H1 (cell line): ENCODE results near the gene BRAT1. TPM values are rescaled to one million over a fixed set of nuclear protein-coding genes. Genes with fewer than 3 reads are reported as not detected.
"Not testable (repeated sequence)": the region's sequence is repeated elsewhere in the genome, so short reads cannot be mapped to it uniquely, and the experiment has no call there.

ENCODE experiments used
- CTCF ChIA-PET: fragments of 300-600 bp; sonication (Branson Sonifier 250); formaldehyde crosslinking; loops from one replicate; lab custom pipeline; 2021; ENCODE audit not compliant: partially characterized antibody; lab: Charles Lee
- POLR2A ChIA-PET: fragments of 300-600 bp; sonication (Branson Sonifier 250); formaldehyde crosslinking; loops from one replicate; lab custom pipeline; 2021; ENCODE audit warnings: inconsistent platforms; ENCODE audit not compliant: partially characterized antibody; lab: Charles Lee
- DNase-seq, 2 experiments: peaks; one replicate each; pipeline versions ENCODE4 v3.0.0 to v3.0.0-alpha.2; 2010 to 2022; ENCODE audit warnings: low spot score in 2 of 2, low read depth in 1 of 2, mixed read lengths in 1 of 2
- FAIRE-seq: peaks from 2 replicates; lab custom pipeline; 2011; peaks lifted over from hg19 to GRCh38; lab: Jason Lieb, UNC
- H2AFZ ChIP-seq: 2 replicates; pipeline ENCODE4 v1.8.1; 2012; ENCODE audit warnings: low read length, inconsistent platforms
- H2AK5ac ChIP-seq: 2 replicates; pipeline ENCODE4 v1.6.1; 2013; ENCODE audit warnings: low read depth, low read length
- H2BK120ac ChIP-seq: replicated peaks from 2 replicates; pipeline ENCODE3; 2013; ENCODE audit warnings: low read depth, low read length, inconsistent platforms
- H2BK12ac ChIP-seq: 2 replicates; pipeline ENCODE4 v1.6.1; 2013; ENCODE audit warnings: low read depth, low read length
- H2BK15ac ChIP-seq: 2 replicates; pipeline ENCODE4 v1.6.1; 2013; ENCODE audit warnings: low read length
- H2BK20ac ChIP-seq: 2 replicates; pipeline ENCODE4 v1.6.1; 2013; ENCODE audit warnings: low read length
- H2BK5ac ChIP-seq: 2 replicates; pipeline ENCODE4 v1.6.1; 2013; ENCODE audit warnings: low read depth, low read length
- H3K14ac ChIP-seq: 2 replicates; pipeline ENCODE4 v1.6.1; 2013; ENCODE audit warnings: inconsistent platforms; ENCODE audit not compliant: insufficient read length
- H3K18ac ChIP-seq: 2 replicates; pipeline ENCODE4 v1.6.1; 2013; ENCODE audit warnings: low read length; ENCODE audit errors: extremely low read depth
- H3K23ac ChIP-seq: 2 replicates; pipeline ENCODE4 v1.6.1; 2013; ENCODE audit warnings: inconsistent platforms; ENCODE audit not compliant: insufficient read length
- H3K23me2 ChIP-seq: 2 replicates; pipeline ENCODE4 v1.6.1; 2013; ENCODE audit warnings: low read depth, low read length
- H3K27ac ChIP-seq: 2 replicates; pipeline ENCODE4 v1.6.1; 2011; ENCODE audit warnings: low read depth, low read length, inconsistent platforms
- H3K27me3 ChIP-seq, 4 experiments: replicated peaks in 1 of 4; 1 replicate in 1 of 4; 2 replicates in 3 of 4; pipeline versions ENCODE4 v1.6.1 to v1.8.1; 2011 to 2013; ENCODE audit warnings: low read length in 3 of 4, mild to moderate bottlenecking in 3 of 4, inconsistent platforms in 2 of 4, mixed read lengths in 2 of 4, moderate library complexity in 1 of 4; ENCODE audit not compliant: control insufficient read depth in 3 of 4, insufficient read depth in 3 of 4; ENCODE audit errors: extremely low read depth in 1 of 4
- H3K36me3 ChIP-seq, 4 experiments: 2 replicates each; pipeline versions ENCODE4 v1.6.1 to v1.8.1; 2011 to 2013; ENCODE audit warnings: mild to moderate bottlenecking in 4 of 4, low read length in 3 of 4, moderate library complexity in 2 of 4, control low read depth in 1 of 4, inconsistent platforms in 1 of 4; ENCODE audit not compliant: insufficient read depth in 4 of 4, control insufficient read depth in 2 of 4
- H3K4ac ChIP-seq: replicated peaks from 2 replicates; pipeline ENCODE3; 2013; ENCODE audit warnings: low read length, low read depth, mixed read lengths, inconsistent platforms; ENCODE audit not compliant: insufficient read length
- H3K4me1 ChIP-seq, 4 experiments: replicated peaks in 1 of 4; 1 replicate in 1 of 4; 2 replicates in 3 of 4; pipeline versions ENCODE4 v1.6.1 to v1.8.1; 2011 to 2013; ENCODE audit warnings: low read length in 3 of 4, inconsistent platforms in 2 of 4, mixed read lengths in 1 of 4; ENCODE audit not compliant: insufficient read depth in 4 of 4, control insufficient read depth in 3 of 4
- H3K4me2 ChIP-seq, 2 experiments: 2 replicates each; pipeline versions ENCODE4 v1.6.1 to v1.8.1; 2011 to 2013; ENCODE audit warnings: low read depth in 2 of 2, low read length in 2 of 2, control low read depth in 1 of 2, inconsistent platforms in 1 of 2, mild to moderate bottlenecking in 1 of 2; ENCODE audit not compliant: insufficient read depth in 1 of 2
- H3K4me3 ChIP-seq, 4 experiments: fragments of 200-600, 300-600 bp in 1 of 4; sonication (generic), shearing (Covaris generic), sonication (Bioruptor Twin) in 1 of 4; 2 replicates each; pipeline versions ENCODE4 v1.5.1 to v1.8.1; 2011 to 2016; ENCODE audit warnings: low read length in 4 of 4, low read depth in 3 of 4, control low read depth in 2 of 4, inconsistent platforms in 2 of 4, mild to moderate bottlenecking in 2 of 4, mixed read lengths in 1 of 4, moderate library complexity in 1 of 4; ENCODE audit not compliant: insufficient read depth in 2 of 4; ENCODE audit errors: extremely low read depth in 1 of 4
- H3K56ac ChIP-seq: replicated peaks from 2 replicates; pipeline ENCODE3; 2013; ENCODE audit warnings: low read depth, mild to moderate bottlenecking, mixed read lengths, low read length, inconsistent platforms; ENCODE audit not compliant: insufficient read length
- H3K79me1 ChIP-seq: 2 replicates; pipeline ENCODE4 v1.6.1; 2013; ENCODE audit warnings: low read depth, low read length, control low read depth
- H3K79me2 ChIP-seq, 2 experiments: 2 replicates each; pipeline versions ENCODE4 v1.6.1 to v1.8.1; 2012 to 2013; ENCODE audit warnings: low read length in 2 of 2, mild to moderate bottlenecking in 2 of 2, inconsistent platforms in 1 of 2; ENCODE audit not compliant: insufficient read depth in 2 of 2, control insufficient read depth in 1 of 2
- H3K9ac ChIP-seq, 4 experiments: replicated peaks in 1 of 4; 1 replicate in 1 of 4; 2 replicates in 3 of 4; pipeline versions ENCODE4 v1.6.1 to v1.8.1; 2011 to 2013; ENCODE audit warnings: low read depth in 3 of 4, low read length in 3 of 4, control low read depth in 2 of 4, mild to moderate bottlenecking in 2 of 4, moderate library complexity in 2 of 4, inconsistent platforms in 1 of 4; ENCODE audit errors: extremely low read depth in 1 of 4
- H3K9me3 ChIP-seq, 2 experiments: 2 replicates each; pipeline versions ENCODE4 v1.6.1 to v1.8.1; 2012 to 2013; ENCODE audit warnings: mild to moderate bottlenecking in 2 of 2, moderate library complexity in 2 of 2, control low read depth in 1 of 2, inconsistent platforms in 1 of 2, low read depth in 1 of 2, low read length in 1 of 2, mixed read lengths in 1 of 2; ENCODE audit not compliant: insufficient read depth in 2 of 2
- H4K20me1 ChIP-seq, 2 experiments: replicated peaks in 1 of 2; 2 replicates each; pipeline versions ENCODE3 to v1.8.1; 2011 to 2013; ENCODE audit warnings: inconsistent platforms in 2 of 2, low read length in 2 of 2, mild to moderate bottlenecking in 1 of 2; ENCODE audit not compliant: insufficient read depth in 2 of 2, control insufficient read depth in 1 of 2
- H4K5ac ChIP-seq: 2 replicates; pipeline ENCODE4 v1.6.1; 2013; ENCODE audit warnings: low read length, low read depth, mixed read lengths, inconsistent platforms; ENCODE audit not compliant: insufficient read length
- H4K8ac ChIP-seq: 2 replicates; pipeline ENCODE4 v1.8.0; 2013; ENCODE audit warnings: mild to moderate bottlenecking, moderate library complexity, low read length, inconsistent platforms; ENCODE audit not compliant: insufficient read depth; ENCODE audit errors: extremely low read depth
- H4K91ac ChIP-seq: replicated peaks from 2 replicates; pipeline ENCODE3; 2013; ENCODE audit warnings: low read length, mixed read lengths, inconsistent platforms; ENCODE audit not compliant: insufficient read length
- WGBS, 2 experiments: shearing (Covaris generic) in 1 of 2; methylation state at CpG; one replicate each; pipeline versions ENCODE4 v1.1.6 to v1.1.7; 2013 to 2015; ENCODE audit warnings: low lambda C conversion rate in 2 of 2, mixed read lengths in 2 of 2, inconsistent platforms in 1 of 2, low coverage in 1 of 2, missing lambda C conversion rate in 1 of 2; ENCODE audit not compliant: insufficient replicate concordance in 2 of 2, insufficient coverage in 1 of 2, insufficient read length in 1 of 2; ENCODE audit errors: extremely low coverage in 1 of 2, missing lambda C conversion rate in 1 of 2; 5-methylcytosine and 5-hydroxymethylcytosine counted together
- polyA plus RNA-seq, 7 experiments: library from polyadenylated mRNA; depleted of rRNA in 3 of 7; stranded (reverse) in 5 of 7; unstranded in 2 of 7; fragments of >200 nt in 5 of 7; fragments of 200-250 nt in 2 of 7; gene quantifications; 1 replicate in 5 of 7; 2 replicates in 1 of 7; 4 replicates in 1 of 7; pipeline versions ENCODE4 v1.2.1 to v1.2.3, GENCODE V29; 2011 to 2013; ENCODE audit warnings: missing spikeins in 2 of 7, mixed read lengths in 2 of 7
- total RNA-seq: library from RNA; stranded (reverse); fragmentation: NEBNext Ultra II Directional; extraction: Animal tissue kit (Norgen Biotek cat#: 25700); gene quantifications from 2 replicates; pipeline ENCODE4 v1.2.1, GENCODE V29; 2021

BRAT1 gene
- total and polyA plus RNA-seq, 2 of the 8 experiments (the other 6 are each of a cell fraction or from before 2014, with no cell fraction given): 36.8 to 42.3 TPM

DNA sequence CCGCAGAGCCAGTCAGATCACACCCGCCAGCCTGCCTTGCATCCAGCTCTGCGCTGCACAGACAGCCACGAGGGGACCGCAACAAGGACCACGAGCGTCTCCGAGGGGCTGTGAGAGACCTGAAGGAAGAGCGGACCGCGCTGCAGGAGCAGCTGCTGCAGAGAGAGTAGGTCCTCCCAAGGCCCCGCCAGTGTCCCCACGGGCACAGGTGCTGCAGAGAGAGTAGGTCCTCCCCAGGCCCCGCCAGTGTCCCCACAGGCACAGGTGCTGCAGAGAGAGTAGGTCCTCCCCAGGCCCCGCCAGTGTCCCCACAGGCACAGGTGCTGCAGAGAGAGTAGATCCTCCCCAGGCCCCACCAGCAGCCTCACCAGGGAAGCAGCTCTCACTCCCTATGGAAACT is 34.6 kb upstream of the BRAT1 start:
- not testable (repeated sequence) for H2BK5ac ChIP-seq, H3K14ac ChIP-seq, H3K4me2 ChIP-seq, H3K79me2 ChIP-seq, H3K4ac ChIP-seq, H3K27me3 ChIP-seq, H4K5ac ChIP-seq, H3K23me2 ChIP-seq, H2AFZ ChIP-seq, H3K27ac ChIP-seq, H2BK20ac ChIP-seq, H2BK12ac ChIP-seq, H3K36me3 ChIP-seq, H3K9ac ChIP-seq, H3K9me3 ChIP-seq, H4K8ac ChIP-seq, H3K79me1 ChIP-seq, H3K4me3 ChIP-seq, FAIRE-seq, H4K20me1 ChIP-seq, H2BK120ac ChIP-seq, DNase-seq, H4K91ac ChIP-seq, H2BK15ac ChIP-seq, H3K18ac ChIP-seq, H3K23ac ChIP-seq, H2AK5ac ChIP-seq, H3K56ac ChIP-seq
- WGBS, 2 experiments: 95% methylated on average over 15 of the region's 15 CpGs; no CpG with 5 or more reads in 1 of the 2 experiments
- peaks cover 0 to 11% (median 3%) of the 10 kb centered on the region in 4 experiments; a peak in 3 of 7 replicates for H3K4me1 ChIP-seq
- POLR2A ChIA-PET: interaction anchor here (1.3 kb wide), 1 partner anchor 10 kb away, joined by 3 read pairs; no protein-coding TSS in a partner anchor
- CTCF ChIA-PET: interaction anchor here (0.7 to 3.5 kb wide), 11 partner anchors 12 to 332 kb away, joined by 3 to 30 read pairs (median 4); partner anchors contain the start of gene IQCE
